IMR-90 (cell line): ENCODE measurements around the gene LSM12. TPM values are rescaled to one million over a fixed set of nuclear protein-coding genes. Genes with fewer than 3 reads are reported as not detected.

Experiments used
- ATAC-seq: fragments of 200-7000 bp; cut with Tn5 transposase; 2 replicates; pipeline ENCODE4 v1.9.1; 2020; ENCODE audit warnings: low read depth, mild to moderate bottlenecking, moderate library complexity
- BruUV-seq: library from RNA; stranded (reverse); fragments of 400-500 nt; replicated peaks from 2 replicates; lab custom pipeline; 2021; lab: Mats Ljungman, UMichigan
- CTCF ChIA-PET: fragments of 300-600 bp; formaldehyde crosslinking; extraction: SDS; loops from one replicate; lab custom pipeline; 2021; ENCODE audit warnings: antibody characterized with exemption; lab: Yijun Ruan, JAX
- POLR2A ChIA-PET: fragments of 300-600 bp; sonication (Branson Sonifier 250); formaldehyde crosslinking; loops from one replicate; lab custom pipeline; 2022; ENCODE audit warnings: antibody characterized with exemption; ENCODE audit not compliant: unreplicated experiment; lab: Charles Lee
- DNase-seq: peaks from one replicate; pipeline ENCODE4 v3.0.0; 2013
- H2AFZ ChIP-seq: replicated peaks from 2 replicates; pipeline ENCODE3; 2013; ENCODE audit warnings: low read length, mild to moderate bottlenecking; ENCODE audit not compliant: poor library complexity
- H2AK5ac ChIP-seq: 2 replicates; pipeline ENCODE4 v1.6.1; 2013; ENCODE audit warnings: low read depth, low read length, inconsistent platforms
- H2AK9ac ChIP-seq: replicated peaks from 2 replicates; pipeline ENCODE3; 2013; ENCODE audit warnings: mild to moderate bottlenecking, low read depth, low read length, moderate library complexity; ENCODE audit not compliant: poor library complexity
- H2BK120ac ChIP-seq: 2 replicates; pipeline ENCODE4 v1.6.1; 2013; ENCODE audit warnings: low read depth, low read length, inconsistent platforms
- H2BK15ac ChIP-seq: 3 replicates; pipeline ENCODE4 v1.6.1; 2013; ENCODE audit warnings: low read depth, low read length, inconsistent platforms
- H2BK20ac ChIP-seq: 2 replicates; pipeline ENCODE4 v1.6.1; 2013; ENCODE audit warnings: low read depth, mild to moderate bottlenecking, inconsistent platforms, low read length, moderate library complexity
- H2BK5ac ChIP-seq: 2 replicates; pipeline ENCODE4 v1.6.1; 2013; ENCODE audit warnings: mild to moderate bottlenecking, low read depth, low read length, inconsistent platforms; ENCODE audit not compliant: poor library complexity, severe bottlenecking
- H3K14ac ChIP-seq: replicated peaks from 2 replicates; pipeline ENCODE4 v1.6.1; 2013; ENCODE audit warnings: low read depth, low read length, inconsistent platforms
- H3K18ac ChIP-seq: 2 replicates; pipeline ENCODE4 v1.6.1; 2013; ENCODE audit warnings: low read depth, low read length, control low read depth
- H3K23ac ChIP-seq: 2 replicates; pipeline ENCODE4 v1.6.1; 2013; ENCODE audit warnings: low read depth, low read length, inconsistent platforms
- H3K27ac ChIP-seq: 2 replicates; pipeline ENCODE4 v1.5.1; 2013; ENCODE audit warnings: mild to moderate bottlenecking, control low read depth, low read length; ENCODE audit not compliant: insufficient read depth
- H3K27me3 ChIP-seq: 2 replicates; pipeline ENCODE4 v1.6.1; 2013; ENCODE audit warnings: low read length; ENCODE audit not compliant: control insufficient read depth, insufficient read depth
- H3K36me3 ChIP-seq: 2 replicates; pipeline ENCODE4 v1.6.1; 2013; ENCODE audit warnings: low read length, mixed read lengths; ENCODE audit not compliant: control insufficient read depth, insufficient read depth
- H3K4ac ChIP-seq: 2 replicates; pipeline ENCODE4 v1.6.1; 2013; ENCODE audit warnings: low read depth, low read length, inconsistent platforms
- H3K4me1 ChIP-seq: 2 replicates; pipeline ENCODE4 v1.6.1; 2013; ENCODE audit warnings: low read length, mixed read lengths; ENCODE audit not compliant: control insufficient read depth, insufficient read depth
- H3K4me2 ChIP-seq: 2 replicates; pipeline ENCODE4 v1.6.1; 2013; ENCODE audit warnings: low read depth, mild to moderate bottlenecking, control low read depth, low read length, moderate library complexity
- H3K4me3 ChIP-seq: 2 replicates; pipeline ENCODE4 v1.5.1; 2013; ENCODE audit warnings: low read depth, mild to moderate bottlenecking, control low read depth, low read length, moderate library complexity; ENCODE audit not compliant: insufficient read depth
- H3K56ac ChIP-seq: 2 replicates; pipeline ENCODE4 v1.6.1; 2013; ENCODE audit warnings: low read length, inconsistent platforms; ENCODE audit not compliant: insufficient read depth; ENCODE audit errors: extremely low read depth
- H3K79me1 ChIP-seq, 2 experiments: 2 replicates each; pipeline ENCODE4 v1.6.1; 2013; ENCODE audit warnings: low read length in 2 of 2, inconsistent platforms in 1 of 2, low read depth in 1 of 2
- H3K9ac ChIP-seq: 2 replicates; pipeline ENCODE4 v1.6.1; 2013; ENCODE audit warnings: low read depth, low read length, control low read depth
- H3K9me1 ChIP-seq: 2 replicates; pipeline ENCODE4 v1.6.1; 2013; ENCODE audit warnings: low read length, inconsistent platforms; ENCODE audit not compliant: insufficient read depth
- H3K9me3 ChIP-seq: 2 replicates; pipeline ENCODE4 v1.6.1; 2013; ENCODE audit warnings: low read length; ENCODE audit not compliant: control insufficient read depth, insufficient read depth
- H4K20me1 ChIP-seq: 2 replicates; pipeline ENCODE4 v1.6.1; 2013; ENCODE audit warnings: low read length, inconsistent platforms; ENCODE audit not compliant: insufficient read depth
- H4K5ac ChIP-seq: 2 replicates; pipeline ENCODE4 v1.6.1; 2013; ENCODE audit warnings: mild to moderate bottlenecking, low read depth, low read length, control low read depth
- H4K8ac ChIP-seq, 2 experiments: 2 replicates each; pipeline ENCODE4 v1.6.1; 2013; ENCODE audit warnings: low read depth in 2 of 2, low read length in 2 of 2, control low read depth in 1 of 2, inconsistent platforms in 1 of 2
- H4K91ac ChIP-seq: 2 replicates; pipeline ENCODE4 v1.6.1; 2013; ENCODE audit warnings: low read depth, low read length, inconsistent platforms; ENCODE audit not compliant: insufficient read depth
- BHLHE40 ChIP-seq: fragments of 150-350 bp; IDR thresholded peaks from 2 replicates; pipeline ENCODE4 v1.6.1; 2016; ENCODE audit warnings: mild to moderate bottlenecking, low read depth, low read length
- CEBPB ChIP-seq: IDR thresholded peaks from 2 replicates; pipeline ENCODE4 v1.6.1; 2012; ENCODE audit warnings: low read depth, low read length, improper control_type of control experiment
- CHD1 ChIP-seq: IDR thresholded peaks from 2 replicates; pipeline ENCODE4 v1.6.1; 2012; ENCODE audit warnings: low read depth, low read length, improper control_type of control experiment
- CTCF ChIP-seq: conservative IDR thresholded peaks from 2 replicates; pipeline ENCODE4 v1.5.1; 2012; ENCODE audit warnings: mild to moderate bottlenecking, low read depth, low read length, improper control_type of control experiment
- ELK1 ChIP-seq: fragments of 150-350 bp; IDR thresholded peaks from 2 replicates; pipeline ENCODE4 v1.6.1; 2016; ENCODE audit warnings: low read depth, mild to moderate bottlenecking, low read length, moderate library complexity, borderline replicate concordance
- FOS ChIP-seq: fragments of 150-350 bp; IDR thresholded peaks from 2 replicates; pipeline ENCODE4 v1.6.1; 2016; ENCODE audit warnings: low read depth, low read length
- MAFK ChIP-seq: IDR thresholded peaks from 2 replicates; pipeline ENCODE4 v1.6.1; 2012; ENCODE audit warnings: low read depth, low read length, improper control_type of control experiment
- MAZ ChIP-seq: IDR thresholded peaks from 2 replicates; pipeline ENCODE4 v1.6.1; 2012; ENCODE audit warnings: low read depth, mild to moderate bottlenecking, low read length, improper control_type of control experiment, moderate library complexity, borderline replicate concordance
- MXI1 ChIP-seq: IDR thresholded peaks from 2 replicates; pipeline ENCODE4 v1.6.1; 2012; ENCODE audit warnings: low read depth, mild to moderate bottlenecking, low read length, moderate library complexity, borderline replicate concordance
- NFE2L2 ChIP-seq: fragments of 150-350 bp; IDR thresholded peaks from 2 replicates; pipeline ENCODE4 v1.6.1; 2016; ENCODE audit warnings: low read depth, mild to moderate bottlenecking, low read length
- POLR2A ChIP-seq: IDR thresholded peaks from 2 replicates; pipeline ENCODE4 v1.6.1; 2012; ENCODE audit warnings: mild to moderate bottlenecking, low read depth, low read length
- RFX5 ChIP-seq: IDR thresholded peaks from 2 replicates; pipeline ENCODE4 v1.8.0; 2012; ENCODE audit warnings: low read depth, mild to moderate bottlenecking, low read length, moderate library complexity
- SMC3 ChIP-seq: fragments of 150-350 bp; IDR thresholded peaks from 2 replicates; pipeline ENCODE4 v1.6.1; 2016; ENCODE audit warnings: low read depth, mild to moderate bottlenecking, antibody characterized with exemption, low read length, moderate library complexity
- USF2 ChIP-seq: fragments of 150-350 bp; IDR thresholded peaks from 2 replicates; pipeline ENCODE4 v1.6.1; 2017; ENCODE audit warnings: mild to moderate bottlenecking, antibody characterized with exemption, low read length, low read depth
- WGBS, 2 experiments: methylation state at CpG; one replicate each; pipeline versions ENCODE4 v1.1.5 to v1.1.7; 2013; ENCODE audit warnings: missing lambda C conversion rate in 2 of 2; ENCODE audit not compliant: insufficient read length in 1 of 2; ENCODE audit errors: extremely low coverage in 2 of 2; 5-methylcytosine and 5-hydroxymethylcytosine counted together
- dilution Hi-C: fragments of 300-500 bp; cut with HindIII; formaldehyde crosslinking; loops from one replicate; pipeline ENCODE4 v1.14.3; 2018; ENCODE audit warnings: low sequenced_read_pairs; ENCODE audit not compliant: unreplicated experiment
- in situ Hi-C: fragments of 300-500 bp; cut with MboI; formaldehyde crosslinking; loops from 3 replicates; pipeline ENCODE4 v1.14.3; 2019; ENCODE audit warnings: low sequenced_read_pairs, inconsistent platforms, mixed read lengths
- intact Hi-C: fragments of 100-400 bp; cut with micrococcal nuclease; formaldehyde crosslinking; loops from 2 replicates; pipeline ENCODE4 v1.10.0; 2022
- polyA plus RNA-seq, 3 experiments: library from polyadenylated mRNA; depleted of rRNA; stranded (reverse); fragments of >200 nt; gene quantifications; 2 replicates each; pipeline ENCODE4 v1.2.3, GENCODE V29; 2012; ENCODE audit warnings: low replicate concordance in 1 of 3
- total RNA-seq: library from RNA; depleted of rRNA; stranded (reverse); fragments of >200 nt; gene quantifications from 2 replicates; pipeline ENCODE4 v1.2.3, GENCODE V29; 2012

The LSM12 gene
- total and polyA plus RNA-seq, 2 of the 4 experiments (the other 2 are of a cell fraction): 38.0 to 41.0 TPM

GRCh38 chr17:44012874-44013273 is 53.6 kb downstream of the LSM12 start:
- 89% methylated on average over 5 of the region's 14 CpGs; no CpG with 5 or more reads in 1 of the 2 experiments for WGBS, 2 experiments
- H3K4me3 ChIP-seq: no peak overlapping the region
- H2BK20ac ChIP-seq: no peak overlapping the region
- H3K27ac ChIP-seq: no peak overlapping the region
- ATAC-seq: no peak
- peaks cover 16% of the 10 kb centered on the region for H3K9me1 ChIP-seq
- H2AK9ac ChIP-seq: no peak overlapping the region
- no peaks in the 10 kb centered on the region for H3K27me3 ChIP-seq
- DNase-seq: no peak
- H2BK5ac ChIP-seq: no peak overlapping the region
- in situ Hi-C loops (no loop called here), intact Hi-C loops (no loop called here), dilution Hi-C loops (no loop called here)
- no peak overlapping the region for H3K23ac ChIP-seq
- H4K8ac ChIP-seq: no peak overlapping the region
- no peak overlapping the region for H2BK120ac ChIP-seq
- ChIA-PET CTCF (no interaction called here), POLR2A (no interaction called here)
- no peak overlapping the region for H2AFZ ChIP-seq
- no peaks in the 10 kb centered on the region; the same call in 1 of the 2 replicates for H3K36me3 ChIP-seq
- TF ChIP-seq NFE2L2 (no peak), CHD1 (no peak), MXI1 (no peak), CTCF (no peak), SMC3 (no peak), CEBPB (no peak), POLR2A (no peak), RFX5 (no peak), USF2 (no peak), MAZ (no peak), BHLHE40 (no peak), ELK1 (no peak), FOS (no peak), MAFK (no peak)
- no peak overlapping the region for H3K14ac ChIP-seq
- no peak overlapping the region for H3K56ac ChIP-seq
- H2BK15ac ChIP-seq: no peak overlapping the region
- no peak overlapping the region for H4K5ac ChIP-seq
- H3K9ac ChIP-seq: no peak overlapping the region
- H2AK5ac ChIP-seq: no peak overlapping the region
- no peaks in the 10 kb centered on the region for H3K9me3 ChIP-seq
- no TSS peak for BruUV-seq
- no peak overlapping the region for H3K4me2 ChIP-seq
- no peak overlapping the region for H3K4ac ChIP-seq
- no peak overlapping the region for H4K91ac ChIP-seq
- no peaks in the 10 kb centered on the region for H4K20me1 ChIP-seq
- H3K18ac ChIP-seq: no peak overlapping the region
- peaks cover 19% of the 10 kb centered on the region; the same call in 1 of the 2 replicates for H3K4me1 ChIP-seq
- peaks cover 9 to 60% of the 10 kb centered on the region in 2 experiments for H3K79me1 ChIP-seq
